RWPE1 (cell line): ENCODE results near the gene DDX10.

Experiments
- CTCF ChIA-PET: fragments of 350-600 bp; sonication (Branson Sonifier 250); formaldehyde crosslinking; extraction: SDS; loops from one replicate; lab custom pipeline; 2021; lab: Yijun Ruan, JAX
- POLR2A ChIA-PET: fragments of 400-600 bp; formaldehyde crosslinking; extraction: SDS; loops from one replicate; lab custom pipeline; 2020; ENCODE audit warnings: antibody characterized with exemption; ENCODE audit not compliant: low non-redundant PET; lab: Yijun Ruan, JAX
- DNase-seq: peaks from one replicate; pipeline ENCODE4 v3.0.0; 2012; ENCODE audit warnings: low spot score
- H3K27ac ChIP-seq: fragments of 450-650 bp; 2 replicates; pipeline ENCODE4 v1.5.1; 2017
- TF ChIP-seq, protein P1 (sequence below): fragments of 450-650 bp; conservative IDR thresholded peaks from 2 replicates; pipeline ENCODE4 v1.5.1; 2017; ENCODE audit warnings: low read depth, mild to moderate bottlenecking

The DDX10 gene

DNA sequence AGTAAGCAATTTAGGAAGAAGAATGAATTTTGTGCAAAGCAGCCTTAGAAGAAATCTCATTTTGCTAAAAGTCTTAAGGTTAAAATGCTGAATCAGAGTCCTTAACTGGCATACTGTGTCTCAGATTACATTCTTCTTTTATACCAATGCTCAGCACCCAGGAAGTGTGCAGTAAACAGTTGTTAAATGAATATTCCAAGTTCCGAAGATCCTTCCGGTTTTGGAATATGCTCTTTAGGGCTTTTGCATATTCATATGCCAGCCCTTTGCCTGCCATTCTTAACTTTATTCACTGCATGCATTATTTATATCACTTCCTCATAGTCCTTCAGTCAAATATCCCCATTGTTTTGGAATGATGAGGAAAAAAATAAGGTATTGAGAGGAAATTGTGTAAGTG, 242.0 kb downstream of the DDX10 start:
- CTCF ChIA-PET: no interaction called here
- DNase-seq: no peak
- TF ChIP-seq, protein P1, sequence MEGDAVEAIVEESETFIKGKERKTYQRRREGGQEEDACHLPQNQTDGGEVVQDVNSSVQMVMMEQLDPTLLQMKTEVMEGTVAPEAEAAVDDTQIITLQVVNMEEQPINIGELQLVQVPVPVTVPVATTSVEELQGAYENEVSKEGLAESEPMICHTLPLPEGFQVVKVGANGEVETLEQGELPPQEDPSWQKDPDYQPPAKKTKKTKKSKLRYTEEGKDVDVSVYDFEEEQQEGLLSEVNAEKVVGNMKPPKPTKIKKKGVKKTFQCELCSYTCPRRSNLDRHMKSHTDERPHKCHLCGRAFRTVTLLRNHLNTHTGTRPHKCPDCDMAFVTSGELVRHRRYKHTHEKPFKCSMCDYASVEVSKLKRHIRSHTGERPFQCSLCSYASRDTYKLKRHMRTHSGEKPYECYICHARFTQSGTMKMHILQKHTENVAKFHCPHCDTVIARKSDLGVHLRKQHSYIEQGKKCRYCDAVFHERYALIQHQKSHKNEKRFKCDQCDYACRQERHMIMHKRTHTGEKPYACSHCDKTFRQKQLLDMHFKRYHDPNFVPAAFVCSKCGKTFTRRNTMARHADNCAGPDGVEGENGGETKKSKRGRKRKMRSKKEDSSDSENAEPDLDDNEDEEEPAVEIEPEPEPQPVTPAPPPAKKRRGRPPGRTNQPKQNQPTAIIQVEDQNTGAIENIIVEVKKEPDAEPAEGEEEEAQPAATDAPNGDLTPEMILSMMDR: no peak
- POLR2A ChIA-PET: no interaction called here
- H3K27ac ChIP-seq: no peak overlapping the region

DNA sequence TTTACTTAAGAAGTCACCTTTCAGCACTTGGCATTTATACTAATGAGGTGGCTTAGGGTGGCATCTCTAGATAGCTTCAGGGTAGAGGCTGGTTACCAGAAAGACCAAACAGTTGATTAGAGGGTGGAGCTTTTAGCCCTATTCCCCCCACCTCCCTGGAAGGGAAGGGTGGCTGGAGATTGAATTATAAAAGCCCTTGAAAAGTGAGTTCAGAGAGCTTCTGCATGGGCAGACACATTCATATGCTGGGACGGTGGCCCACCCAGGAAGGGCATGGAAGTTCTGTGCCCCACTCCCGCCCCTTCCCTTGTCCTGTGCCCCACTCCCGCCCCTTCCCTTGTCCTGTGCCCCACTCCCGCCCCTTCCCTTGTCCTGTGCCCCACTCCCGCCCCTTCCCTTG, 244.2 kb downstream of the DDX10 start:
- no peak overlapping the region for H3K27ac ChIP-seq
- TF ChIP-seq, protein P1: no peak
- ChIA-PET CTCF (interaction anchor here (0.6 kb wide), 1 partner anchor 944 kb away, joined by 3 read pairs; no protein-coding TSS in a partner anchor), POLR2A (no interaction called here)
- no peak for DNase-seq

DNA sequence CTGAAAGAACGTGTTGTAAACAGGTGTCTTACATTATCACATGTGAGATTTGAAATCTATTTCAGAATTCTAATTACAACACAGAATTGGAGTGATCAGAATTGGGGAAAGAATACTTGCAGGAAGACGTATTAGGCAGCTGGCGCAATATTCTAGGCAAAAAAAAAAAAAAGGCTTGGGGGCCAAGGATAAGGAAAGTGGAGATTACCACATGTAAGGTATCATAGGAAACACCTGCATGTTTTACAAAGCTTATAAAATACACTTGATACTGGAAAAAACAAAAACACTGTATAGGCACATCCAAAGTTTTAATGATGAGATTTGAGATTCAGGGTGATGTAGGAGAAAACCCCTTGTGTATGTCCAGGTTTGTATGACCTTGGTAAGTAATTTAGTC, 245.1 kb downstream of the DDX10 start:
- POLR2A ChIA-PET: no interaction called here
- TF ChIP-seq, protein P1: no peak

DNA sequence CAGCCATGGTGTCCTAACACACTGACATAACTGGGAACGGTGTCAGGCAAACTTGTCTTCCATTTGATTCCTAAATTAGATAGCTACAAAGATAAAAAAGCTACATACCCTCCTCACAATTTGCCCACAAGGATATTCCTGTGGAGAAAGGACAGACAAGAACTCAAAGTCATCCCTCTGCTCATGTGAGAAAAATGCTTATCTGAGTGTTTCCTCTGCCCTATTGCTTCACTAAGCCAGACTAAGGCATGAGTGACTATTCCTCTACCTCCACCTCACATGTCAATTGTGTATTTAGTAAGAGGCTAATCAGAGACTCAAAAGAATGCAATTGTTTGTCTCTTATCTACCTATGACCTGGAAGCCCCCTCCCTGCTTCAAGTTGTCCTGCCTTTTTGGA, 247.7 kb downstream of the DDX10 start:
- TF ChIP-seq, protein P1: no peak
- DNase-seq: no peak
- ChIA-PET CTCF (no interaction called here), POLR2A (no interaction called here)
- H3K27ac ChIP-seq: no peak overlapping the region

More for the DNA sequence above, 245.1 kb downstream of the DDX10 start:
- CTCF ChIA-PET: interaction anchor here (0.5 to 0.6 kb wide), 2 partner anchors 219 to 356 kb away, joined by 3 to 4 read pairs; no protein-coding TSS in a partner anchor
- no peak overlapping the region for H3K27ac ChIP-seq
- DNase-seq: no peak

DNA sequence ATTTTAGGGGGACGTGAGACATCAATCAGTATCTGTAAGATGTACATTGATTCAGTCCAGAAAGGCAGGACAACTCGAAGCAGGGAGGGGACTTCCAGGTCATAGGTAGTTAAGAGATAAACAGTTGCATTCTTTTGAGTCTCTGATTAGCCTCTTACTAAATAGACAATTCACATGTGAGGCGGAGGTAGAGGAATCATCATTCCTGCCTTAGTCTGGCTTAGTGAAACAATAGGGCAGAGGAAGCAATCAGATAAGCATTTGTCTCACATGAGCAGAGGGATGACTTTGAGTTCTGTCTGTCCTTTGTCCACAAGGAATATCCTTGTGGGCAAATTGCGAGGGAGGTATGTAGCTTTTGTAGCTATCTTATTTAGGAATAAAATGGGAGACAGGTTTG, 248.3 kb downstream of the DDX10 start:
- ChIA-PET CTCF (no interaction called here), POLR2A (no interaction called here)
- TF ChIP-seq, protein P1: no peak
- DNase-seq: no peak
- H3K27ac ChIP-seq: no peak overlapping the region

DNA sequence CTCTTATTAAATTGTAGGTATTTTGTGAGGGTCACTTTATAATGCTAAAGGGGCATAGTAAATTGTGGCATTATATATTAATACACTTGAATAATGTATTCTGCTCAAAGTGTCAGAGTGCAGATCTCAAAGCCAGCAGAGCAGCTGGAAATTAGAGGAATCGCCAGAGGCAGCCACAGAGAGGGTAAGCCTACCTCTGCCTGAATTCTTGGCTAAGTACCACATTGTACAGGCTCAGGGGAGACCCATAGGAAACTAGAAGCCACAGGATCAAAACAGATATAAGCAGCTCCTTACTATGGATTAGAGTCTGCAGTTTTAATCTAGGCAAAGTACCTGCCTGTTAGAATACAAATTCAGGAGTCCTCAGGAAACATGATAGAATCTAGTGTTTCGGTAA, 249.3 kb downstream of the DDX10 start:
- TF ChIP-seq, protein P1: no peak
- no peak for DNase-seq
- CTCF ChIA-PET: interaction anchor here (0.7 kb wide), 2 partner anchors 88 to 131 kb away, joined by 3 read pairs; no protein-coding TSS in a partner anchor
- no peak overlapping the region for H3K27ac ChIP-seq
- POLR2A ChIA-PET: no interaction called here
